ENCODE measurements around the gene GTF3C2. TPM values are rescaled to one million over a fixed set of nuclear protein-coding genes. Genes with fewer than 3 reads are reported as not detected.

The GTF3C2 gene
- total and polyA plus RNA-seq, 2 of the 13 experiments (the other 11 are each of a cell fraction or from before 2014, with no cell fraction given), result 77.5 to 130 TPM

- in situ Hi-C loops (cut with HindIII; ENCODE audit: extremely low pct_ligation_motif_present, low pct_unique_long_range_greater_than_20kb) (no loop called here), intact Hi-C loops (cut with micrococcal nuclease; ENCODE audit: unreplicated experiment) (loop anchor here (10.0 kb wide), 1 partner anchor 122 kb away; no protein-coding TSS in a partner anchor)
- Histone ChIP-seq H4K20me1 (ENCODE audit: insufficient read depth, low read length) (peaks cover 3% of the 10 kb centered on the region), H3K9ac (ENCODE audit: insufficient read depth, low read depth, low read length) (no peak overlapping the region), H3K79me2 (ENCODE audit: insufficient read depth, low read length) (peaks cover 24% of the 10 kb centered on the region), H3K27me3 (ENCODE audit: control insufficient read depth in 1 of 2, insufficient read depth in 2 of 2, low read length in 2 of 2) (no peaks in the 10 kb centered on the region; a peak in 1 of 5 replicates), H3K9me3 (ENCODE audit: low read length) (no peaks in the 10 kb centered on the region), H2AFZ (ENCODE audit: low read length) (no peak overlapping the region), H3K36me3 (replicated peaks in 1 of 2; ENCODE audit: control insufficient read depth in 1 of 2, insufficient read depth in 2 of 2, low read length in 2 of 2) (peaks cover 36 to 65% of the 10 kb centered on the region in 2 experiments), H3K4me3 (replicated peaks in 1 of 3; ENCODE audit: insufficient read depth in 1 of 3, low read depth in 2 of 3, low read length in 3 of 3) (no peak overlapping the region), H3K4me2 (ENCODE audit: low read depth, low read length) (no peak overlapping the region), H3K27ac (ENCODE audit: extremely low read length, insufficient read depth, low read length) (no peak overlapping the region), H3K4me1 (ENCODE audit: insufficient read depth, low read length) (peaks cover 46% of the 10 kb centered on the region)
- no peak for DNase-seq (ENCODE audit: low spot score)
- ATAC-seq, result no peak
- no peak for FAIRE-seq
- no peak for TF ChIP-seq DMTF1 (CRISPR knock-in tag; IDR thresholded peaks at IDR 0.05)
- TF ChIP-seq POLR2AphosphoS5 (IDR thresholded peaks at IDR 0.05; ENCODE audit: low read depth, low read length), result 0 out of 2 replicates have a peak, but pooled peaks have one; percentile 3
- ChIA-PET POLR2A (interaction anchor here (4.7 to 5.1 kb wide), 2 partner anchors 33 to 54 kb away, joined by 22 to 34 read pairs; partner anchors contain the start of genes MPV17 and PPM1G), CTCF (ENCODE audit: low intra/inter-chr PET ratio, low total read pairs) (no interaction called here)
- no TSS peak for BruUV-seq (replicated peaks)
- WGBS (ENCODE audit: low lambda C conversion rate), result 99% methylated on average over 15 of the region's 16 CpGs
These were observed 19.7 kb upstream of the GTF3C2 start for GRCh38 chr2:27376151-27376865.

GRCh38 chr2:27375513-27376099 lies 19.0 kb upstream of the GTF3C2 start:
- H3K27me3 ChIP-seq (ENCODE audit: control insufficient read depth in 1 of 2, insufficient read depth in 2 of 2, low read length in 2 of 2), result no peaks in the 10 kb centered on the region; a peak in 1 of 5 replicates
- H3K9ac ChIP-seq (ENCODE audit: insufficient read depth, low read depth, low read length), result no peak overlapping the region
- BruUV-seq (replicated peaks), result no TSS peak
- ATAC-seq (no peak), DNase-seq (ENCODE audit: low spot score) (no peak), FAIRE-seq (no peak)
- peaks cover 33 to 60% of the 10 kb centered on the region in 2 experiments for H3K36me3 ChIP-seq (replicated peaks in 1 of 2; ENCODE audit: control insufficient read depth in 1 of 2, insufficient read depth in 2 of 2, low read length in 2 of 2)
- WGBS (ENCODE audit: low lambda C conversion rate), result 95% methylated on average over 20 of the region's 20 CpGs
- no peak overlapping the region for H2AFZ ChIP-seq (ENCODE audit: low read length)
- peaks cover 31% of the 10 kb centered on the region for H3K79me2 ChIP-seq (ENCODE audit: insufficient read depth, low read length)
- POLR2A ChIA-PET, result interaction anchor here (1.2 to 5.1 kb wide), 2 partner anchors 22 to 34 kb away, joined by 3 to 22 read pairs; partner anchors contain the start of gene PPM1G
- no peak overlapping the region for H3K27ac ChIP-seq (ENCODE audit: extremely low read length, insufficient read depth, low read length)
- H3K4me3 ChIP-seq (replicated peaks in 1 of 3; ENCODE audit: insufficient read depth in 1 of 3, low read depth in 2 of 3, low read length in 3 of 3), result no peak overlapping the region
- no peak overlapping the region for H3K4me2 ChIP-seq (ENCODE audit: low read depth, low read length)
- CTCF ChIA-PET (ENCODE audit: low intra/inter-chr PET ratio, low total read pairs), result no interaction called here
- TF ChIP-seq ZNF713 (CRISPR knock-in tag; IDR thresholded peaks at IDR 0.05) (no peak), PCBP1 (IDR thresholded peaks at IDR 0.05; ENCODE audit: borderline replicate concordance, low read depth, low read length) (0 out of 2 replicates have a peak, but pooled peaks have one; percentile 28), POLR2G (IDR thresholded peaks at IDR 0.05; ENCODE audit: low read depth, low read length) (0 out of 2 replicates have a peak, but pooled peaks have one; percentile 9), ZBTB33 (CRISPR knock-in tag; IDR thresholded peaks at IDR 0.05) (0 out of 2 replicates have a peak, but pooled peaks have one; percentile 16), AGO2 (optimal IDR thresholded peaks at IDR 0.05; ENCODE audit: low read depth, low read length) (peak; percentile 90), PHF5A (CRISPR knock-in tag; IDR thresholded peaks at IDR 0.05; ENCODE audit: low read depth, unreplicated experiment) (no peak), ZNF446 (CRISPR knock-in tag; IDR thresholded peaks at IDR 0.05) (no peak), ZBTB38 (CRISPR knock-in tag; IDR thresholded peaks at IDR 0.05) (0 out of 2 replicates have a peak, but pooled peaks have one; percentile 19)
- intact Hi-C loops (cut with micrococcal nuclease; ENCODE audit: unreplicated experiment), result loop anchor here (10.0 kb wide), 1 partner anchor 121 kb away; no protein-coding TSS in a partner anchor
- in situ Hi-C loops (cut with HindIII; ENCODE audit: extremely low pct_ligation_motif_present, low pct_unique_long_range_greater_than_20kb), result no loop called here
- no peaks in the 10 kb centered on the region for H3K9me3 ChIP-seq (ENCODE audit: low read length)
- peaks cover 43% of the 10 kb centered on the region for H3K4me1 ChIP-seq (ENCODE audit: insufficient read depth, low read length)
- H4K20me1 ChIP-seq (ENCODE audit: insufficient read depth, low read length), result peaks cover 3% of the 10 kb centered on the region
